GM23338 (cell line): Measurements from ENCODE around the gene CPEB3. TPM values are rescaled to one million over a fixed set of nuclear protein-coding genes. Genes with fewer than 3 reads are reported as not detected.

Experiments used
- ATAC-seq: fragments of 200-7000 bp; cut with Tn5 transposase; 3 replicates; pipeline ENCODE4 v1.9.1; 2020
- DNase-seq: peaks from one replicate; pipeline ENCODE4 v3.0.0-alpha.2; 2015; ENCODE audit warnings: low spot score
- H2AFZ ChIP-seq: fragments of 200-600 bp; sonication (generic); 2 replicates; pipeline ENCODE4 v1.8.0; 2016; ENCODE audit warnings: antibody characterized with exemption, mild to moderate bottlenecking, moderate library complexity
- H3F3A ChIP-seq: fragments of 200-600 bp; sonication (generic); replicated peaks from 2 replicates; pipeline ENCODE4 v1.8.0; 2017; ENCODE audit warnings: antibody characterized with exemption, mixed run types, low read depth
- H3K27ac ChIP-seq: fragments of 200-600 bp; sonication (generic); 2 replicates; pipeline ENCODE4 v1.6.1; 2016; ENCODE audit warnings: low read depth
- H3K27me3 ChIP-seq: fragments of 200-600 bp; sonication (generic); 2 replicates; pipeline ENCODE4 v1.8.0; 2016; ENCODE audit warnings: mild to moderate bottlenecking, mixed run types, moderate library complexity; ENCODE audit not compliant: insufficient read depth
- H3K36me3 ChIP-seq: fragments of 200-600 bp; sonication (generic); 2 replicates; pipeline ENCODE4 v1.8.0; 2016; ENCODE audit warnings: mild to moderate bottlenecking; ENCODE audit not compliant: insufficient read depth
- H3K4me1 ChIP-seq: fragments of 200-600 bp; sonication (generic); 2 replicates; pipeline ENCODE4 v1.8.0; 2016; ENCODE audit warnings: mild to moderate bottlenecking, moderate library complexity; ENCODE audit not compliant: insufficient read depth
- H3K4me2 ChIP-seq: fragments of 200-600 bp; sonication (generic); 2 replicates; pipeline ENCODE4 v1.7.1; 2017; ENCODE audit warnings: mixed run types
- H3K4me3 ChIP-seq: fragments of 200-600 bp; sonication (generic); 2 replicates; pipeline ENCODE4 v1.6.1; 2016; ENCODE audit warnings: mixed run types
- H3K79me2 ChIP-seq: fragments of 200-600 bp; sonication (generic); replicated peaks from 2 replicates; pipeline ENCODE4 v1.8.0; 2017; ENCODE audit warnings: mild to moderate bottlenecking; ENCODE audit not compliant: insufficient read depth
- H3K9me2 ChIP-seq: fragments of 200-600 bp; sonication (generic); 2 replicates; pipeline ENCODE4 v1.8.0; 2017; ENCODE audit not compliant: insufficient read depth
- H4K20me1 ChIP-seq: fragments of 200-600 bp; sonication (generic); replicated peaks from 2 replicates; pipeline ENCODE4 v1.8.0; 2017; ENCODE audit warnings: mild to moderate bottlenecking; ENCODE audit not compliant: insufficient read depth
- H3K27ac Mint-ChIP-seq: 2 replicates; pipeline ENCODE4 v1.8.0; 2020; ENCODE audit warnings: inconsistent platforms, mild to moderate bottlenecking, moderate library complexity, mixed read lengths
- H3K27me3 Mint-ChIP-seq: 3 replicates; pipeline ENCODE4 v1.8.0; 2022; ENCODE audit warnings: low read depth, mild to moderate bottlenecking, moderate library complexity, mixed read lengths, inconsistent platforms; ENCODE audit not compliant: insufficient read depth, poor library complexity
- H3K36me3 Mint-ChIP-seq: 3 replicates; pipeline ENCODE4 v1.8.0; 2021; ENCODE audit warnings: low read depth, mild to moderate bottlenecking, inconsistent platforms, moderate library complexity, mixed read lengths
- H3K4me1 Mint-ChIP-seq: 3 replicates; pipeline ENCODE4 v1.8.0; 2020; ENCODE audit warnings: mild to moderate bottlenecking, inconsistent platforms, mixed read lengths
- H3K4me3 Mint-ChIP-seq: 3 replicates; pipeline ENCODE4 v1.8.0; 2021; ENCODE audit warnings: moderate library complexity, mild to moderate bottlenecking, inconsistent platforms, mixed read lengths
- H3K9me3 Mint-ChIP-seq: 3 replicates; pipeline ENCODE4 v1.8.0; 2020; ENCODE audit warnings: moderate library complexity, mild to moderate bottlenecking, inconsistent platforms, mixed read lengths
- CREB1 ChIP-seq: fragments of 250-450 bp; sonication (Bioruptor Pico); IDR thresholded peaks from 2 replicates; pipeline ENCODE4 v1.5.0; 2020; ENCODE audit warnings: low read depth, mild to moderate bottlenecking, moderate library complexity
- CTCF ChIP-seq, 2 experiments: fragments of 200-600 bp in 1 of 2; sonication (generic) in 1 of 2; conservative IDR thresholded peaks; 2 replicates each; pipeline versions ENCODE4 v1.5.1 to v1.6.1; 2016 to 2017; ENCODE audit warnings: antibody characterized with exemption in 2 of 2, low read depth in 2 of 2, mild to moderate bottlenecking in 2 of 2, moderate library complexity in 1 of 2
- ETS1 ChIP-seq: IDR thresholded peaks from 2 replicates; pipeline ENCODE4 v1.6.1; 2016; ENCODE audit warnings: antibody characterized with exemption
- EZH2 ChIP-seq: fragments of 200-600 bp; sonication (generic); IDR thresholded peaks from one replicate; pipeline ENCODE4 v1.8.0; 2017; ENCODE audit warnings: antibody characterized with exemption, mild to moderate bottlenecking, low read depth; ENCODE audit not compliant: unreplicated experiment
- EZH2phosphoT487 ChIP-seq: fragments of 200-600 bp; sonication (generic); IDR thresholded peaks from one replicate; pipeline ENCODE4 v1.8.1; 2018; ENCODE audit warnings: antibody characterized with exemption; ENCODE audit not compliant: unreplicated experiment
- JUNB ChIP-seq: IDR thresholded peaks from one replicate; pipeline ENCODE4 v1.6.1; 2016; ENCODE audit warnings: antibody characterized with exemption; ENCODE audit not compliant: unreplicated experiment
- NANOG ChIP-seq: IDR thresholded peaks from 2 replicates; pipeline ENCODE4 v1.6.1; 2016; ENCODE audit warnings: antibody characterized with exemption, borderline replicate concordance
- REST ChIP-seq: IDR thresholded peaks from one replicate; pipeline ENCODE4 v1.6.1; 2018; ENCODE audit warnings: antibody characterized with exemption; ENCODE audit not compliant: unreplicated experiment
- STAT1 ChIP-seq: IDR thresholded peaks from one replicate; pipeline ENCODE4 v1.6.1; 2016; ENCODE audit warnings: antibody characterized with exemption; ENCODE audit not compliant: unreplicated experiment
- ZNF114 ChIP-seq: fragments of 250-450 bp; sonication (Bioruptor Pico); IDR thresholded peaks from 2 replicates; pipeline ENCODE4 v1.5.0; 2020; ENCODE audit warnings: mild to moderate bottlenecking, moderate library complexity
- ZNF331 ChIP-seq: fragments of 250-450 bp; sonication (Bioruptor Pico); IDR thresholded peaks from 2 replicates; pipeline ENCODE4 v1.5.0; 2020; ENCODE audit warnings: low read depth, mild to moderate bottlenecking, moderate library complexity
- polyA plus RNA-seq: library from polyadenylated mRNA; unstranded; fragments of >200 nt; fragmentation: Nextera tagmentation; extraction: Ambion mirVana; gene quantifications from 2 replicates; pipeline ENCODE4 v1.2.1, GENCODE V29; 2016
- total RNA-seq: library from RNA; depleted of rRNA; stranded (reverse); fragments of >200 nt; shearing (Covaris generic); gene quantifications from 2 replicates; pipeline ENCODE4 v1.2.3, GENCODE V29; 2014

The CPEB3 gene
- total and polyA plus RNA-seq, 2 experiments from 2014 or later: 0.74 to 1.9 TPM

- peak overlapping the region; percentile 64 for H3K4me2 ChIP-seq
- peak overlapping the region; percentile 95 for H3K27ac Mint-ChIP-seq
- no peaks in the 10 kb centered on the region; the same call in 1 of the 2 replicates for H3K36me3 ChIP-seq
- no peaks in the 10 kb centered on the region for H3K9me3 Mint-ChIP-seq
- H3K27me3 ChIP-seq: no peaks in the 10 kb centered on the region
- H4K20me1 ChIP-seq: no peaks in the 10 kb centered on the region
- peaks cover 14% of the 10 kb centered on the region; the same call in 2 of the 3 replicates for H3K36me3 Mint-ChIP-seq
- ATAC-seq (peak; percentile 95), DNase-seq (peak; percentile 52)
- peak overlapping the region; percentile 11; the same call in 1 of the 3 replicates for H3K4me3 Mint-ChIP-seq
- H3K9me2 ChIP-seq: no peaks in the 10 kb centered on the region
- TF ChIP-seq CREB1 (CRISPR knock-in tag) (no peak), NANOG (peak; percentile 44; the same call in 1 of the 2 replicates)
- no peak overlapping the region for H2AFZ ChIP-seq
- peaks cover 4% of the 10 kb centered on the region; the same call in 1 of the 2 replicates for H3F3A ChIP-seq
- peaks cover 52% of the 10 kb centered on the region for H3K4me1 Mint-ChIP-seq
- H3K4me3 ChIP-seq: peak overlapping the region; percentile 7; the same call in 1 of the 2 replicates
- peaks cover 2% of the 10 kb centered on the region for H3K27me3 Mint-ChIP-seq
- peaks cover 91% of the 10 kb centered on the region for H3K79me2 ChIP-seq
- H3K4me1 ChIP-seq: peaks cover 53% of the 10 kb centered on the region
- H3K27ac ChIP-seq: peak overlapping the region; percentile 70
Observed at GRCh38 chr10:92305133-92306072, 14.5 kb upstream of the CPEB3 start.

- TF ChIP-seq REST: no peak
- TF ChIP-seq ZNF331 (CRISPR knock-in tag): no peak
- TF ChIP-seq CREB1 (CRISPR knock-in tag): no peak
- no peak for TF ChIP-seq STAT1
- no peak for TF ChIP-seq ZNF114 (CRISPR knock-in tag)
- no peak for TF ChIP-seq EZH2phosphoT487
- no peak for TF ChIP-seq CTCF (conservative IDR thresholded peaks at IDR 0.05; ENCODE audit: low read depth in 2 of 2)
- no peak for TF ChIP-seq JUNB
- TF ChIP-seq EZH2: no peak
- no peak for TF ChIP-seq ETS1
- no peaks in the 10 kb centered on the region for H3K9me2 ChIP-seq
- H2AFZ ChIP-seq: no peak overlapping the region
- Mint-ChIP-seq H3K4me1 (peaks cover 52% of the 10 kb centered on the region), H3K9me3 (no peaks in the 10 kb centered on the region), H3K27ac (peak overlapping the region; percentile 58; the same call in 1 of the 2 replicates), H3K36me3 (peaks cover 20% of the 10 kb centered on the region; the same call in 2 of the 3 replicates), H3K4me3 (peak overlapping the region; percentile 23; the same call in 2 of the 3 replicates), H3K27me3 (peaks cover 2% of the 10 kb centered on the region)
- H3K36me3 ChIP-seq: no peaks in the 10 kb centered on the region; the same call in 1 of the 2 replicates
- no peak overlapping the region for H3K27ac ChIP-seq
- peaks cover 91% of the 10 kb centered on the region for H3K79me2 ChIP-seq
- H3K4me2 ChIP-seq: peak overlapping the region; percentile 47
- ATAC-seq (no peak), DNase-seq (no peak)
- H4K20me1 ChIP-seq: no peaks in the 10 kb centered on the region; the same call in 1 of the 2 replicates
- H3K4me3 ChIP-seq: no peak overlapping the region; the same call in 1 of the 2 replicates
- peaks cover 4% of the 10 kb centered on the region; the same call in 1 of the 2 replicates for H3F3A ChIP-seq
- peaks cover 45% of the 10 kb centered on the region for H3K4me1 ChIP-seq
- H3K27me3 ChIP-seq: no peaks in the 10 kb centered on the region
Observed at GRCh38 chr10:92304061-92304460, 13.2 kb upstream of the CPEB3 start.
